DND-41 (cell line): ENCODE data around the gene TPD52L2.
"Not testable (repeated sequence)": the region's sequence is repeated elsewhere in the genome, so short reads cannot be mapped to it uniquely, and the experiment has no call there.

Source experiments
- EZH2 ChIP-seq: IDR thresholded peaks from 3 replicates; pipeline ENCODE4 v1.6.1; 2012; ENCODE audit warnings: borderline replicate concordance, low read depth, mild to moderate bottlenecking, moderate library complexity, low read length, inconsistent platforms; ENCODE audit not compliant: severe bottlenecking
- TF ChIP-seq, protein P1 (sequence below): IDR thresholded peaks from 2 replicates; pipeline ENCODE4 v1.5.1; 2012; ENCODE audit warnings: borderline replicate concordance, low read length, moderate library complexity, mild to moderate bottlenecking; ENCODE audit not compliant: poor library complexity, severe bottlenecking; ENCODE audit errors: extremely low read depth

GRCh38 chr20:63867042-63867441 lies 2.0 kb downstream of the TPD52L2 start:
- TF ChIP-seq, protein P1, sequence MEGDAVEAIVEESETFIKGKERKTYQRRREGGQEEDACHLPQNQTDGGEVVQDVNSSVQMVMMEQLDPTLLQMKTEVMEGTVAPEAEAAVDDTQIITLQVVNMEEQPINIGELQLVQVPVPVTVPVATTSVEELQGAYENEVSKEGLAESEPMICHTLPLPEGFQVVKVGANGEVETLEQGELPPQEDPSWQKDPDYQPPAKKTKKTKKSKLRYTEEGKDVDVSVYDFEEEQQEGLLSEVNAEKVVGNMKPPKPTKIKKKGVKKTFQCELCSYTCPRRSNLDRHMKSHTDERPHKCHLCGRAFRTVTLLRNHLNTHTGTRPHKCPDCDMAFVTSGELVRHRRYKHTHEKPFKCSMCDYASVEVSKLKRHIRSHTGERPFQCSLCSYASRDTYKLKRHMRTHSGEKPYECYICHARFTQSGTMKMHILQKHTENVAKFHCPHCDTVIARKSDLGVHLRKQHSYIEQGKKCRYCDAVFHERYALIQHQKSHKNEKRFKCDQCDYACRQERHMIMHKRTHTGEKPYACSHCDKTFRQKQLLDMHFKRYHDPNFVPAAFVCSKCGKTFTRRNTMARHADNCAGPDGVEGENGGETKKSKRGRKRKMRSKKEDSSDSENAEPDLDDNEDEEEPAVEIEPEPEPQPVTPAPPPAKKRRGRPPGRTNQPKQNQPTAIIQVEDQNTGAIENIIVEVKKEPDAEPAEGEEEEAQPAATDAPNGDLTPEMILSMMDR: not testable (repeated sequence)
- TF ChIP-seq EZH2: not testable (repeated sequence)
